SK-N-SH treated with all-trans-retinoic acid at 6 μM for 48 hours (cell line): ENCODE results near the gene UIMC1.

Source experiments
- CSDC2 ChIP-seq: fragments of 250-450 bp; sonication (Bioruptor Pico); IDR thresholded peaks from 2 replicates; pipeline ENCODE4 v1.5.0; 2020; ENCODE audit warnings: mild to moderate bottlenecking, moderate library complexity
- OSR1 ChIP-seq: fragments of 250-450 bp; sonication (Bioruptor Pico); IDR thresholded peaks from 2 replicates; pipeline ENCODE4 v1.8.0; 2022; ENCODE audit warnings: moderate library complexity, mild to moderate bottlenecking, inconsistent platforms
- RARB ChIP-seq: fragments of 250-450 bp; sonication (Bioruptor Pico); IDR thresholded peaks from 2 replicates; pipeline ENCODE4 v1.8.0; 2021; ENCODE audit warnings: mild to moderate bottlenecking, moderate library complexity
- ZFP3 ChIP-seq: fragments of 250-450 bp; sonication (Bioruptor Pico); IDR thresholded peaks from 2 replicates; pipeline ENCODE4 v1.5.0; 2020; ENCODE audit warnings: mild to moderate bottlenecking, moderate library complexity
- ZFP30 ChIP-seq: fragments of 450-650 bp; formaldehyde crosslinking; IDR thresholded peaks from 2 replicates; pipeline ENCODE4 v1.5.0; 2022; ENCODE audit warnings: mild to moderate bottlenecking, moderate library complexity
- ZNF565 ChIP-seq: fragments of 450-650 bp; formaldehyde crosslinking; conservative IDR thresholded peaks from 2 replicates; pipeline ENCODE4 v1.5.0; 2020; ENCODE audit warnings: low read depth, mild to moderate bottlenecking, moderate library complexity
- ZNF8 ChIP-seq: fragments of 450-650 bp; formaldehyde crosslinking; IDR thresholded peaks from 2 replicates; pipeline ENCODE4 v1.5.0; 2020; ENCODE audit warnings: mild to moderate bottlenecking, moderate library complexity
- TF ChIP-seq, protein P1 (sequence below): fragments of 250-450 bp; sonication (Bioruptor Pico); IDR thresholded peaks from 2 replicates; pipeline ENCODE4 v1.5.1; 2020; ENCODE audit warnings: low read depth, mild to moderate bottlenecking, moderate library complexity
- TF ChIP-seq, protein P2 (sequence below): fragments of 250-450 bp; sonication (Bioruptor Pico); IDR thresholded peaks from 2 replicates; pipeline ENCODE4 v1.5.1; 2021; ENCODE audit warnings: mild to moderate bottlenecking, moderate library complexity
- TF ChIP-seq, protein P3 (sequence below): fragments of 250-450 bp; sonication (Bioruptor Pico); IDR thresholded peaks from 2 replicates; pipeline ENCODE4 v1.8.0; 2021; ENCODE audit warnings: low read depth, mild to moderate bottlenecking, moderate library complexity, borderline replicate concordance

- TF ChIP-seq ZNF8 (CRISPR knock-in tag), result no peak
- no peak for TF ChIP-seq ZFP3 (CRISPR knock-in tag)
- TF ChIP-seq RARB, result no peak
- TF ChIP-seq ZFP30 (CRISPR knock-in tag), result no peak
- TF ChIP-seq, protein P1, sequence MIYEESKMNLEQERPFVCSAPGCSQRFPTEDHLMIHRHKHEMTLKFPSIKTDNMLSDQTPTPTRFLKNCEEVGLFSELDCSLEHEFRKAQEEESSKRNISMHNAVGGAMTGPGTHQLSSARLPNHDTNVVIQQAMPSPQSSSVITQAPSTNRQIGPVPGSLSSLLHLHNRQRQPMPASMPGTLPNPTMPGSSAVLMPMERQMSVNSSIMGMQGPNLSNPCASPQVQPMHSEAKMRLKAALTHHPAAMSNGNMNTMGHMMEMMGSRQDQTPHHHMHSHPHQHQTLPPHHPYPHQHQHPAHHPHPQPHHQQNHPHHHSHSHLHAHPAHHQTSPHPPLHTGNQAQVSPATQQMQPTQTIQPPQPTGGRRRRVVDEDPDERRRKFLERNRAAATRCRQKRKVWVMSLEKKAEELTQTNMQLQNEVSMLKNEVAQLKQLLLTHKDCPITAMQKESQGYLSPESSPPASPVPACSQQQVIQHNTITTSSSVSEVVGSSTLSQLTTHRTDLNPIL (CRISPR knock-in tag), result no peak
- TF ChIP-seq CSDC2 (CRISPR knock-in tag), result no peak
- no peak for TF ChIP-seq OSR1 (CRISPR knock-in tag)
- TF ChIP-seq, protein P2, sequence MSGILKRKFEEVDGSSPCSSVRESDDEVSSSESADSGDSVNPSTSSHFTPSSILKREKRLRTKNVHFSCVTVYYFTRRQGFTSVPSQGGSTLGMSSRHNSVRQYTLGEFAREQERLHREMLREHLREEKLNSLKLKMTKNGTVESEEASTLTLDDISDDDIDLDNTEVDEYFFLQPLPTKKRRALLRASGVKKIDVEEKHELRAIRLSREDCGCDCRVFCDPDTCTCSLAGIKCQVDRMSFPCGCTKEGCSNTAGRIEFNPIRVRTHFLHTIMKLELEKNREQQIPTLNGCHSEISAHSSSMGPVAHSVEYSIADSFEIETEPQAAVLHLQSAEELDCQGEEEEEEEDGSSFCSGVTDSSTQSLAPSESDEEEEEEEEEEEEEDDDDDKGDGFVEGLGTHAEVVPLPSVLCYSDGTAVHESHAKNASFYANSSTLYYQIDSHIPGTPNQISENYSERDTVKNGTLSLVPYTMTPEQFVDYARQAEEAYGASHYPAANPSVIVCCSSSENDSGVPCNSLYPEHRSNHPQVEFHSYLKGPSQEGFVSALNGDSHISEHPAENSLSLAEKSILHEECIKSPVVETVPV (CRISPR knock-in tag), result no peak
- TF ChIP-seq, protein P3, sequence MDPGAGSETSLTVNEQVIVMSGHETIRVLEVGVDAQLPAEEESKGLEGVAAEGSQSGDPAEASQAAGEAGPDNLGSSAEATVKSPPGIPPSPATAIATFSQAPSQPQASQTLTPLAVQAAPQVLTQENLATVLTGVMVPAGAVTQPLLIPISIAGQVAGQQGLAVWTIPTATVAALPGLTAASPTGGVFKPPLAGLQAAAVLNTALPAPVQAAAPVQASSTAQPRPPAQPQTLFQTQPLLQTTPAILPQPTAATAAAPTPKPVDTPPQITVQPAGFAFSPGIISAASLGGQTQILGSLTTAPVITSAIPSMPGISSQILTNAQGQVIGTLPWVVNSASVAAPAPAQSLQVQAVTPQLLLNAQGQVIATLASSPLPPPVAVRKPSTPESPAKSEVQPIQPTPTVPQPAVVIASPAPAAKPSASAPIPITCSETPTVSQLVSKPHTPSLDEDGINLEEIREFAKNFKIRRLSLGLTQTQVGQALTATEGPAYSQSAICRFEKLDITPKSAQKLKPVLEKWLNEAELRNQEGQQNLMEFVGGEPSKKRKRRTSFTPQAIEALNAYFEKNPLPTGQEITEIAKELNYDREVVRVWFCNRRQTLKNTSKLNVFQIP, result no peak
- TF ChIP-seq ZNF565 (CRISPR knock-in tag), result no peak
Observed at GRCh38 chr5:176857216-176857893, 149.2 kb downstream of the UIMC1 start.
